COLO829 (cell line): ENCODE results near the gene PRDX5.

Experiments
- DNase-seq: peaks from one replicate; pipeline ENCODE4 v3.0.0; 2012; ENCODE audit warnings: low spot score

Gene PRDX5

GRCh38 chr11:64362339-64362738 lies 44.4 kb downstream of the PRDX5 start:
- no peak for DNase-seq

GRCh38 chr11:64364435-64364834 lies 46.5 kb downstream of the PRDX5 start:
- DNase-seq, result no peak

GRCh38 chr11:64364911-64365310 lies 47.0 kb downstream of the PRDX5 start:
- DNase-seq, result no peak

- DNase-seq, result no peak
These were observed 48.8 kb downstream of the PRDX5 start for GRCh38 chr11:64366751-64367150.

GRCh38 chr11:64367931-64368672 lies 50.2 kb downstream of the PRDX5 start:
- DNase-seq, result no peak

GRCh38 chr11:64368673-64369074 lies 50.8 kb downstream of the PRDX5 start:
- DNase-seq, result no peak

- no peak for DNase-seq
These were observed 51.8 kb downstream of the PRDX5 start for GRCh38 chr11:64369440-64370421.

GRCh38 chr11:64371201-64371600 lies 53.3 kb downstream of the PRDX5 start:
- DNase-seq, result no peak
